ENCODE measurements around the gene HDAC4. TPM values are rescaled to one million over a fixed set of nuclear protein-coding genes. Genes with fewer than 3 reads are reported as not detected.

Gene HDAC4
- total and polyA plus RNA-seq, 2 experiments from 2014 or later, result 8.1 to 41.8 TPM

DNA sequence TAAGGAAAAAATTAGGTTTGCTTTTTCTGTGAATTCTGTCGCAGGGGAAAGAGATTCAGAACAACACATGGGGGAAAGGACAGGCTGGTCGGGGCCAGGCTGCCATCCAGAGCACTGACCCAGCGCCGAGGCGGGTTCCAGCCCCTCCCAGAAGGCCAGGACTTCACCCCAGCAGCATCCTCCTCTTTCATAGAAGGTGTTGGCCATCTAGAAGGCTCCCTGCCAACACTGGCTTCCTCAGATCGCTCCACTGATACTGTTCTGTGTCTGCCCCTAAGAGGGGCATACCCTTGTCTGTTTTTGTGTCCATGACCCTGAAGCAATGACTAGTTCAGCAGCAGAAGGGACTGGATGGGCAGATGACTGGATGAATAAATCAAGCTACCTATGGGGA, 144.5 kb downstream of the HDAC4 start:
- Histone ChIP-seq H3K27me3 (ENCODE audit: insufficient read depth) (no peaks in the 10 kb centered on the region), H3K9me2 (ENCODE audit: insufficient read depth) (no peaks in the 10 kb centered on the region), H3K4me1 (ENCODE audit: insufficient read depth) (peaks cover 19% of the 10 kb centered on the region; the same call in 1 of the 2 replicates), H2AFZ (no peak overlapping the region), H3K36me3 (ENCODE audit: insufficient read depth) (peaks cover 3% of the 10 kb centered on the region; the same call in 1 of the 2 replicates), H4K20me1 (replicated peaks; ENCODE audit: insufficient read depth) (peaks cover 28% of the 10 kb centered on the region), H3K79me2 (replicated peaks; ENCODE audit: insufficient read depth) (peaks cover 100% of the 10 kb centered on the region), H3F3A (replicated peaks; ENCODE audit: low read depth) (no peaks in the 10 kb centered on the region), H3K27ac (ENCODE audit: low read depth) (peak overlapping the region; percentile 18; the same call in 1 of the 2 replicates), H3K4me2 (no peak overlapping the region), H3K4me3 (no peak overlapping the region)
- peaks cover 19% of the 10 kb centered on the region for H3K36me3 Mint-ChIP-seq (ENCODE audit: low read depth)
- H3K4me3 Mint-ChIP-seq, result no peak overlapping the region
- no peak for ATAC-seq
- DNase-seq (ENCODE audit: low spot score), result no peak
- peaks cover 54% of the 10 kb centered on the region for H3K4me1 Mint-ChIP-seq
- H3K27me3 Mint-ChIP-seq (ENCODE audit: insufficient read depth, low read depth, poor library complexity), result peaks cover 5% of the 10 kb centered on the region
- H3K27ac Mint-ChIP-seq, result no peak overlapping the region
- peaks cover 21% of the 10 kb centered on the region for H3K9me3 Mint-ChIP-seq
- TF ChIP-seq ZNF331 (CRISPR knock-in tag; IDR thresholded peaks at IDR 0.05; ENCODE audit: low read depth) (no peak), NANOG (IDR thresholded peaks at IDR 0.05; ENCODE audit: borderline replicate concordance) (no peak), CREB1 (CRISPR knock-in tag; IDR thresholded peaks at IDR 0.05; ENCODE audit: low read depth) (no peak), EZH2 (IDR thresholded peaks at IDR 0.05; ENCODE audit: low read depth, unreplicated experiment) (no peak), EZH2phosphoT487 (IDR thresholded peaks at IDR 0.05; ENCODE audit: unreplicated experiment) (no peak), ZNF114 (CRISPR knock-in tag; IDR thresholded peaks at IDR 0.05) (no peak), STAT1 (IDR thresholded peaks at IDR 0.05; ENCODE audit: unreplicated experiment) (no peak)
- TF ChIP-seq, protein P1, sequence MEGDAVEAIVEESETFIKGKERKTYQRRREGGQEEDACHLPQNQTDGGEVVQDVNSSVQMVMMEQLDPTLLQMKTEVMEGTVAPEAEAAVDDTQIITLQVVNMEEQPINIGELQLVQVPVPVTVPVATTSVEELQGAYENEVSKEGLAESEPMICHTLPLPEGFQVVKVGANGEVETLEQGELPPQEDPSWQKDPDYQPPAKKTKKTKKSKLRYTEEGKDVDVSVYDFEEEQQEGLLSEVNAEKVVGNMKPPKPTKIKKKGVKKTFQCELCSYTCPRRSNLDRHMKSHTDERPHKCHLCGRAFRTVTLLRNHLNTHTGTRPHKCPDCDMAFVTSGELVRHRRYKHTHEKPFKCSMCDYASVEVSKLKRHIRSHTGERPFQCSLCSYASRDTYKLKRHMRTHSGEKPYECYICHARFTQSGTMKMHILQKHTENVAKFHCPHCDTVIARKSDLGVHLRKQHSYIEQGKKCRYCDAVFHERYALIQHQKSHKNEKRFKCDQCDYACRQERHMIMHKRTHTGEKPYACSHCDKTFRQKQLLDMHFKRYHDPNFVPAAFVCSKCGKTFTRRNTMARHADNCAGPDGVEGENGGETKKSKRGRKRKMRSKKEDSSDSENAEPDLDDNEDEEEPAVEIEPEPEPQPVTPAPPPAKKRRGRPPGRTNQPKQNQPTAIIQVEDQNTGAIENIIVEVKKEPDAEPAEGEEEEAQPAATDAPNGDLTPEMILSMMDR (conservative IDR thresholded peaks at IDR 0.05; ENCODE audit: low read depth in 2 of 2), result no peak
- TF ChIP-seq, protein P2, sequence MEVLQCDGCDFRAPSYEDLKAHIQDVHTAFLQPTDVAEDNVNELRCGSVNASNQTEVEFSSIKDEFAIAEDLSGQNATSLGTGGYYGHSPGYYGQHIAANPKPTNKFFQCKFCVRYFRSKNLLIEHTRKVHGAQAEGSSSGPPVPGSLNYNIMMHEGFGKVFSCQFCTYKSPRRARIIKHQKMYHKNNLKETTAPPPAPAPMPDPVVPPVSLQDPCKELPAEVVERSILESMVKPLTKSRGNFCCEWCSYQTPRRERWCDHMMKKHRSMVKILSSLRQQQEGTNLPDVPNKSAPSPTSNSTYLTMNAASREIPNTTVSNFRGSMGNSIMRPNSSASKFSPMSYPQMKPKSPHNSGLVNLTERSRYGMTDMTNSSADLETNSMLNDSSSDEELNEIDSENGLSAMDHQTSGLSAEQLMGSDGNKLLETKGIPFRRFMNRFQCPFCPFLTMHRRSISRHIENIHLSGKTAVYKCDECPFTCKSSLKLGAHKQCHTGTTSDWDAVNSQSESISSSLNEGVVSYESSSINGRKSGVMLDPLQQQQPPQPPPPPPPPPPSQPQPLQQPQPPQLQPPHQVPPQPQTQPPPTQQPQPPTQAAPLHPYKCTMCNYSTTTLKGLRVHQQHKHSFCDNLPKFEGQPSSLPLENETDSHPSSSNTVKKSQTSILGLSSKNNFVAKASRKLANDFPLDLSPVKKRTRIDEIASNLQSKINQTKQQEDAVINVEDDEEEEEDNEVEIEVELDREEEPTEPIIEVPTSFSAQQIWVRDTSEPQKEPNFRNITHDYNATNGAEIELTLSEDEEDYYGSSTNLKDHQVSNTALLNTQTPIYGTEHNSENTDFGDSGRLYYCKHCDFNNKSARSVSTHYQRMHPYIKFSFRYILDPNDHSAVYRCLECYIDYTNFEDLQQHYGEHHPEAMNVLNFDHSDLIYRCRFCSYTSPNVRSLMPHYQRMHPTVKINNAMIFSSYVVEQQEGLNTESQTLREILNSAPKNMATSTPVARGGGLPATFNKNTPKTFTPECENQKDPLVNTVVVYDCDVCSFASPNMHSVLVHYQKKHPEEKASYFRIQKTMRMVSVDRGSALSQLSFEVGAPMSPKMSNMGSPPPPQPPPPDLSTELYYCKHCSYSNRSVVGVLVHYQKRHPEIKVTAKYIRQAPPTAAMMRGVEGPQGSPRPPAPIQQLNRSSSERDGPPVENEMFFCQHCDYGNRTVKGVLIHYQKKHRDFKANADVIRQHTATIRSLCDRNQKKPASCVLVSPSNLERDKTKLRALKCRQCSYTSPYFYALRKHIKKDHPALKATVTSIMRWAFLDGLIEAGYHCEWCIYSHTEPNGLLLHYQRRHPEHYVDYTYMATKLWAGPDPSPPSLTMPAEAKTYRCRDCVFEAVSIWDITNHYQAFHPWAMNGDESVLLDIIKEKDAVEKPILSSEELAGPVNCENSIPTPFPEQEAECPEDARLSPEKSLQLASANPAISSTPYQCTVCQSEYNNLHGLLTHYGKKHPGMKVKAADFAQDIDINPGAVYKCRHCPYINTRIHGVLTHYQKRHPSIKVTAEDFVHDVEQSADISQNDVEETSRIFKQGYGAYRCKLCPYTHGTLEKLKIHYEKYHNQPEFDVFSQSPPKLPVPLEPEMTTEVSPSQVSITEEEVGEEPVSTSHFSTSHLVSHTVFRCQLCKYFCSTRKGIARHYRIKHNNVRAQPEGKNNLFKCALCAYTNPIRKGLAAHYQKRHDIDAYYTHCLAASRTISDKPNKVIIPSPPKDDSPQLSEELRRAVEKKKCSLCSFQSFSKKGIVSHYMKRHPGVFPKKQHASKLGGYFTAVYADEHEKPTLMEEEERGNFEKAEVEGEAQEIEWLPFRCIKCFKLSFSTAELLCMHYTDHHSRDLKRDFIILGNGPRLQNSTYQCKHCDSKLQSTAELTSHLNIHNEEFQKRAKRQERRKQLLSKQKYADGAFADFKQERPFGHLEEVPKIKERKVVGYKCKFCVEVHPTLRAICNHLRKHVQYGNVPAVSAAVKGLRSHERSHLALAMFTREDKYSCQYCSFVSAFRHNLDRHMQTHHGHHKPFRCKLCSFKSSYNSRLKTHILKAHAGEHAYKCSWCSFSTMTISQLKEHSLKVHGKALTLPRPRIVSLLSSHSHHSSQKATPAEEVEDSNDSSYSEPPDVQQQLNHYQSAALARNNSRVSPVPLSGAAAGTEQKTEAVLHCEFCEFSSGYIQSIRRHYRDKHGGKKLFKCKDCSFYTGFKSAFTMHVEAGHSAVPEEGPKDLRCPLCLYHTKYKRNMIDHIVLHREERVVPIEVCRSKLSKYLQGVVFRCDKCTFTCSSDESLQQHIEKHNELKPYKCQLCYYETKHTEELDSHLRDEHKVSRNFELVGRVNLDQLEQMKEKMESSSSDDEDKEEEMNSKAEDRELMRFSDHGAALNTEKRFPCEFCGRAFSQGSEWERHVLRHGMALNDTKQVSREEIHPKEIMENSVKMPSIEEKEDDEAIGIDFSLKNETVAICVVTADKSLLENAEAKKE (CRISPR knock-in tag; IDR thresholded peaks at IDR 0.05), result no peak
- TF ChIP-seq, protein P3, sequence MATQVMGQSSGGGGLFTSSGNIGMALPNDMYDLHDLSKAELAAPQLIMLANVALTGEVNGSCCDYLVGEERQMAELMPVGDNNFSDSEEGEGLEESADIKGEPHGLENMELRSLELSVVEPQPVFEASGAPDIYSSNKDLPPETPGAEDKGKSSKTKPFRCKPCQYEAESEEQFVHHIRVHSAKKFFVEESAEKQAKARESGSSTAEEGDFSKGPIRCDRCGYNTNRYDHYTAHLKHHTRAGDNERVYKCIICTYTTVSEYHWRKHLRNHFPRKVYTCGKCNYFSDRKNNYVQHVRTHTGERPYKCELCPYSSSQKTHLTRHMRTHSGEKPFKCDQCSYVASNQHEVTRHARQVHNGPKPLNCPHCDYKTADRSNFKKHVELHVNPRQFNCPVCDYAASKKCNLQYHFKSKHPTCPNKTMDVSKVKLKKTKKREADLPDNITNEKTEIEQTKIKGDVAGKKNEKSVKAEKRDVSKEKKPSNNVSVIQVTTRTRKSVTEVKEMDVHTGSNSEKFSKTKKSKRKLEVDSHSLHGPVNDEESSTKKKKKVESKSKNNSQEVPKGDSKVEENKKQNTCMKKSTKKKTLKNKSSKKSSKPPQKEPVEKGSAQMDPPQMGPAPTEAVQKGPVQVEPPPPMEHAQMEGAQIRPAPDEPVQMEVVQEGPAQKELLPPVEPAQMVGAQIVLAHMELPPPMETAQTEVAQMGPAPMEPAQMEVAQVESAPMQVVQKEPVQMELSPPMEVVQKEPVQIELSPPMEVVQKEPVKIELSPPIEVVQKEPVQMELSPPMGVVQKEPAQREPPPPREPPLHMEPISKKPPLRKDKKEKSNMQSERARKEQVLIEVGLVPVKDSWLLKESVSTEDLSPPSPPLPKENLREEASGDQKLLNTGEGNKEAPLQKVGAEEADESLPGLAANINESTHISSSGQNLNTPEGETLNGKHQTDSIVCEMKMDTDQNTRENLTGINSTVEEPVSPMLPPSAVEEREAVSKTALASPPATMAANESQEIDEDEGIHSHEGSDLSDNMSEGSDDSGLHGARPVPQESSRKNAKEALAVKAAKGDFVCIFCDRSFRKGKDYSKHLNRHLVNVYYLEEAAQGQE (IDR thresholded peaks at IDR 0.05; ENCODE audit: unreplicated experiment), result no peak
- TF ChIP-seq, protein P4, sequence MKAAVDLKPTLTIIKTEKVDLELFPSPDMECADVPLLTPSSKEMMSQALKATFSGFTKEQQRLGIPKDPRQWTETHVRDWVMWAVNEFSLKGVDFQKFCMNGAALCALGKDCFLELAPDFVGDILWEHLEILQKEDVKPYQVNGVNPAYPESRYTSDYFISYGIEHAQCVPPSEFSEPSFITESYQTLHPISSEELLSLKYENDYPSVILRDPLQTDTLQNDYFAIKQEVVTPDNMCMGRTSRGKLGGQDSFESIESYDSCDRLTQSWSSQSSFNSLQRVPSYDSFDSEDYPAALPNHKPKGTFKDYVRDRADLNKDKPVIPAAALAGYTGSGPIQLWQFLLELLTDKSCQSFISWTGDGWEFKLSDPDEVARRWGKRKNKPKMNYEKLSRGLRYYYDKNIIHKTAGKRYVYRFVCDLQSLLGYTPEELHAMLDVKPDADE (IDR thresholded peaks at IDR 0.05), result no peak

Measured in GM23338 (cell line).